ENCODE measurements around the gene WDR13. TPM values are rescaled to one million over a fixed set of nuclear protein-coding genes. Genes with fewer than 3 reads are reported as not detected.
A peak's percentile ranks its signal among the peaks of the same experiment; 100 is the strongest.
"Not testable (repeated sequence)": the region's sequence is repeated elsewhere in the genome, so short reads cannot be mapped to it uniquely, and the experiment has no call there.

Gene WDR13
- 46.8 and 50.4 TPM in 2 replicates for total RNA-seq (2014; rRNA removed; shearing (Covaris generic))
- 54.0 and 72.6 TPM in 2 replicates for polyA plus RNA-seq (2015; cell fraction: cytosol; rRNA removed)
- 226 and 244 TPM in 2 replicates for polyA plus RNA-seq (2015; cell fraction: nucleus; rRNA removed)

- in situ Hi-C loops (cut with HindIII; ENCODE audit: low pct_unique_long_range_greater_than_20kb, low sequenced_read_pairs): no loop called here
Observed at GRCh38 chrX:48597353-48598264, at the start of gene WDR13. TSS of gene WDR13 (plus strand) at chrX:48597492. CDS start at chrX:48597997, 505 bp downstream.

GRCh38 chrX:48548871-48549270 lies 48.4 kb upstream of the WDR13 start:
- in situ Hi-C loops (cut with HindIII; ENCODE audit: low pct_unique_long_range_greater_than_20kb, low sequenced_read_pairs): no loop called here
- no peak for DNase-seq (ENCODE audit: low read depth, low spot score)

More at GRCh38 chrX:48597353-48598264, at the start of gene WDR13:
- peak; percentile 93 for DNase-seq (ENCODE audit: low read depth, low spot score)

- DNase-seq (ENCODE audit: low read depth, low spot score); in situ Hi-C loops (cut with HindIII; ENCODE audit: low pct_unique_long_range_greater_than_20kb, low sequenced_read_pairs): not testable (repeated sequence)
Observed at GRCh38 chrX:48555731-48556325, 41.5 kb upstream of the WDR13 start.

GRCh38 chrX:48558271-48558670 lies 39.0 kb upstream of the WDR13 start:
- no peak for DNase-seq (ENCODE audit: low read depth, low spot score)
- in situ Hi-C loops (cut with HindIII; ENCODE audit: low pct_unique_long_range_greater_than_20kb, low sequenced_read_pairs): no loop called here

GRCh38 chrX:48559636-48560035 lies 37.7 kb upstream of the WDR13 start:
- no peak for DNase-seq (ENCODE audit: low read depth, low spot score)
- in situ Hi-C loops (cut with HindIII; ENCODE audit: low pct_unique_long_range_greater_than_20kb, low sequenced_read_pairs): no loop called here

GRCh38 chrX:48560056-48560455 lies 37.2 kb upstream of the WDR13 start:
- in situ Hi-C loops (cut with HindIII; ENCODE audit: low pct_unique_long_range_greater_than_20kb, low sequenced_read_pairs): no loop called here

GRCh38 chrX:48560681-48561080 lies 36.6 kb upstream of the WDR13 start:
- in situ Hi-C loops (cut with HindIII; ENCODE audit: low pct_unique_long_range_greater_than_20kb, low sequenced_read_pairs): no loop called here

More at GRCh38 chrX:48560056-48560455, 37.2 kb upstream of the WDR13 start:
- no peak for DNase-seq (ENCODE audit: low read depth, low spot score)

GRCh38 chrX:48569958-48570357 lies 27.3 kb upstream of the WDR13 start:
- in situ Hi-C loops (cut with HindIII; ENCODE audit: low pct_unique_long_range_greater_than_20kb, low sequenced_read_pairs): no loop called here
- peak; percentile 10 for DNase-seq (ENCODE audit: low read depth, low spot score)

More at GRCh38 chrX:48560681-48561080, 36.6 kb upstream of the WDR13 start:
- DNase-seq (ENCODE audit: low read depth, low spot score): no peak

- in situ Hi-C loops (cut with HindIII; ENCODE audit: low pct_unique_long_range_greater_than_20kb, low sequenced_read_pairs): no loop called here
- DNase-seq (ENCODE audit: low read depth, low spot score): peak; percentile 77
Observed at GRCh38 chrX:48573690-48574269, 23.5 kb upstream of the WDR13 start.

GRCh38 chrX:48574270-48575266 lies 22.7 kb upstream of the WDR13 start, which contains the start of gene RBM3:
TSS of gene RBM3 (plus strand) at chrX:48574484. CDS start at chrX:48575181, 697 bp downstream.
- in situ Hi-C loops (cut with HindIII; ENCODE audit: low pct_unique_long_range_greater_than_20kb, low sequenced_read_pairs): no loop called here

GRCh38 chrX:48575642-48576041 lies 21.6 kb upstream of the WDR13 start:
- no peak for DNase-seq (ENCODE audit: low read depth, low spot score)
- in situ Hi-C loops (cut with HindIII; ENCODE audit: low pct_unique_long_range_greater_than_20kb, low sequenced_read_pairs): no loop called here

More at GRCh38 chrX:48574270-48575266, 22.7 kb upstream of the WDR13 start, which contains the start of gene RBM3:
- DNase-seq (ENCODE audit: low read depth, low spot score): peak; percentile 92

GRCh38 chrX:48576108-48576507 lies 21.2 kb upstream of the WDR13 start:
- no peak for DNase-seq (ENCODE audit: low read depth, low spot score)
- in situ Hi-C loops (cut with HindIII; ENCODE audit: low pct_unique_long_range_greater_than_20kb, low sequenced_read_pairs): no loop called here

GRCh38 chrX:48578661-48579128 lies 18.6 kb upstream of the WDR13 start:
- peak; percentile 2 for DNase-seq (ENCODE audit: low read depth, low spot score)
- in situ Hi-C loops (cut with HindIII; ENCODE audit: low pct_unique_long_range_greater_than_20kb, low sequenced_read_pairs): no loop called here

GRCh38 chrX:48579259-48579658 lies 18.0 kb upstream of the WDR13 start:
- in situ Hi-C loops (cut with HindIII; ENCODE audit: low pct_unique_long_range_greater_than_20kb, low sequenced_read_pairs): no loop called here
- DNase-seq (ENCODE audit: low read depth, low spot score): no peak

- in situ Hi-C loops (cut with HindIII; ENCODE audit: low pct_unique_long_range_greater_than_20kb, low sequenced_read_pairs): no loop called here
- peak; percentile 5 for DNase-seq (ENCODE audit: low read depth, low spot score)
Observed at GRCh38 chrX:48580662-48581061, 16.6 kb upstream of the WDR13 start.

- DNase-seq (ENCODE audit: low read depth, low spot score): no peak
- in situ Hi-C loops (cut with HindIII; ENCODE audit: low pct_unique_long_range_greater_than_20kb, low sequenced_read_pairs): no loop called here
Observed at GRCh38 chrX:48584698-48585097, 12.6 kb upstream of the WDR13 start.

Data from SK-MEL-5 (cell line).